Spleen (tissue), 11 donors: ENCODE results near the gene JOSD2. TPM values are rescaled to one million over a fixed set of nuclear protein-coding genes. Genes with fewer than 3 reads are reported as not detected.

Source experiments
- DNase-seq: peaks from one replicate; pipeline ENCODE4 v3.0.0-alpha.2; 2020
- H3K27ac ChIP-seq, 8 donors: fragments of 200-600 bp; sonication (generic) in 7 of 8; 1 replicate in 4 of 8; 2 replicates in 4 of 8; pipeline versions ENCODE4 v1.5.0 to v1.8.0; 2016 to 2021; ENCODE audit warnings: inconsistent platforms in 4 of 8, mild to moderate bottlenecking in 4 of 8, moderate library complexity in 1 of 8
- H3K27me3 ChIP-seq, 7 donors: fragments of 200-600 bp; sonication (generic) in 6 of 7; replicated peaks in 1 of 7; 1 replicate in 4 of 7; 2 replicates in 3 of 7; pipeline versions ENCODE4 v1.5.0 to v1.8.0; 2016 to 2021; ENCODE audit warnings: inconsistent platforms in 3 of 7, mild to moderate bottlenecking in 1 of 7
- H3K36me3 ChIP-seq, 6 donors: fragments of 200-600 bp; sonication (generic) in 5 of 6; 1 replicate in 4 of 6; 2 replicates in 2 of 6; pipeline versions ENCODE4 v1.5.0 to v1.8.0; 2016 to 2021; ENCODE audit warnings: inconsistent platforms in 2 of 6
- H3K4me1 ChIP-seq, 6 donors: fragments of 200-600 bp; sonication (generic) in 5 of 6; 1 replicate in 3 of 6; 2 replicates in 3 of 6; pipeline versions ENCODE4 v1.5.0 to v1.8.0; 2016 to 2021; ENCODE audit warnings: inconsistent platforms in 3 of 6
- H3K4me3 ChIP-seq, 8 donors: fragments of 200-600 bp; sonication (generic) in 7 of 8; 1 replicate in 4 of 8; 2 replicates in 4 of 8; pipeline versions ENCODE4 v1.5.0 to v1.8.0; 2016 to 2021; ENCODE audit warnings: inconsistent platforms in 4 of 8, mild to moderate bottlenecking in 4 of 8, moderate library complexity in 2 of 8
- H3K9me3 ChIP-seq, 8 donors: fragments of 200-600 bp; sonication (generic) in 7 of 8; 1 replicate in 4 of 8; 2 replicates in 4 of 8; pipeline versions ENCODE4 v1.5.0 to v1.8.0; 2016 to 2021; ENCODE audit warnings: inconsistent platforms in 4 of 8
- CTCF ChIP-seq, 11 experiments: fragments of 200-600 bp in 7 of 11; fragments of 450-650 bp in 4 of 11; sonication (generic) in 4 of 11; IDR thresholded peaks in 8 of 11; conservative IDR thresholded peaks in 3 of 11; 1 replicate in 7 of 11; 2 replicates in 4 of 11; pipeline versions ENCODE4 v1.4.0 to v1.8.0; 2016 to 2021; ENCODE audit warnings: antibody characterized with exemption in 11 of 11, inconsistent platforms in 4 of 11, mild to moderate bottlenecking in 1 of 11
- POLR2A ChIP-seq, 3 donors: fragments of 450-650 bp; IDR thresholded peaks; one replicate each; pipeline ENCODE4 v1.5.1; 2017; ENCODE audit warnings: antibody characterized with exemption in 3 of 3, mild to moderate bottlenecking in 1 of 3
- POLR2AphosphoS5 ChIP-seq, 3 donors: sonication (generic); formaldehyde crosslinking; IDR thresholded peaks; one replicate each; pipeline ENCODE4 v1.5.1; 2017; ENCODE audit warnings: antibody characterized with exemption in 3 of 3
- WGBS, 5 donors: extraction: QIAGEN DNeasy Blood & Tissue Kit in 3 of 5; methylation state at CpG; one replicate each; pipeline versions ENCODE4 v1.1.5 to v1.1.7; 2013 to 2018; 5-methylcytosine and 5-hydroxymethylcytosine counted together
- intact Hi-C: fragments of 100-400 bp; cut with DNase I; formaldehyde crosslinking; loops from one replicate; pipeline ENCODE4 v1.15.0; 2023; ENCODE audit warnings: low total_unique reads
- polyA plus RNA-seq, 3 donors: library from polyadenylated mRNA; stranded (reverse); fragments of 200-250 nt; gene quantifications; one replicate each; pipeline ENCODE4 v1.2.1, GENCODE V29; 2013
- total RNA-seq, 7 donors: library from RNA; depleted of rRNA in 3 of 7; stranded (reverse); fragments of >200 nt in 3 of 7; fragmentation: NEBNext Ultra II Directional in 4 of 7; extraction: Animal tissue kit (Norgen Biotek cat#: 25700) in 4 of 7; gene quantifications; one replicate each; pipeline versions ENCODE4 v1.1.0 to v1.2.1, GENCODE V29; 2016 to 2021
- donor health status: healthy with polysubstance abuse.
- donor health status: DM: no; HTN: no; CAD: no; lungs with moderate emphysema.
- donor health status: DM: no; HTN: no; CAD: no.
- donor health status: Bipolar disorder and iron deficiency.
- donor health status: healthy.
- donor health status: DM: no; HTN: no; CAD: no.
- donor health status: DM: yes; HTN: yes; CAD: no.

JOSD2 gene
- total and polyA plus RNA-seq, 10 donors, result 21.4 to 54.3 (median 30.7) TPM

GRCh38 chr19:50466706-50467039 is 44.3 kb downstream of the JOSD2 start:
- Histone ChIP-seq H3K4me3 (no peak overlapping the region), H3K27me3 (peaks cover 0 to 8% (median 0%) of the 10 kb centered on the region in 7 donors), H3K9me3 (no peaks in the 10 kb centered on the region), H3K4me1 (no peaks in the 10 kb centered on the region), H3K36me3 (no peaks in the 10 kb centered on the region), H3K27ac (no peak overlapping the region)
- intact Hi-C loops, result no loop called here
- TF ChIP-seq POLR2AphosphoS5 (IDR thresholded peaks at IDR 0.05), result no peak
- TF ChIP-seq CTCF (IDR thresholded peaks at IDR 0.05 in 8 of 11, conservative IDR thresholded peaks at IDR 0.05 in 3 of 11), result no peak
- TF ChIP-seq POLR2A (IDR thresholded peaks at IDR 0.05), result no peak
- whole genome bisulfite sequencing, 5 donors, result 82 to 87% (median 85%) methylated on average over 10 to 11 of the region's 11 CpGs
- no peak for DNase-seq

- no peaks in the 10 kb centered on the region for H3K36me3 ChIP-seq
- H3K4me1 ChIP-seq, result peaks cover 0 to 3% (median 1%) of the 10 kb centered on the region in 6 donors
- peaks cover 0 to 12% (median 3%) of the 10 kb centered on the region in 7 donors for H3K27me3 ChIP-seq
- H3K9me3 ChIP-seq, result no peaks in the 10 kb centered on the region
- 58 to 78% (median 65%) methylated on average over 25 to 29 of the region's 29 CpGs for WGBS, 5 donors
- no peak overlapping the region for H3K4me3 ChIP-seq
- peak overlapping the region in 1 of 8 donors; percentile 5 for H3K27ac ChIP-seq
- no peak for DNase-seq
- intact Hi-C loops, result no loop called here
- TF ChIP-seq POLR2A (IDR thresholded peaks at IDR 0.05), result no peak
- TF ChIP-seq POLR2AphosphoS5 (IDR thresholded peaks at IDR 0.05), result peak in 1 of 3 donors; percentile 10
- peak in 4 of 11 experiments; percentile 17 to 37 (median 24) for TF ChIP-seq CTCF (IDR thresholded peaks at IDR 0.05 in 8 of 11, conservative IDR thresholded peaks at IDR 0.05 in 3 of 11)
These were observed 44.8 kb downstream of the JOSD2 start for GRCh38 chr19:50465986-50466705.

- no peak for DNase-seq
- intact Hi-C loops, result loop anchor here (5.0 kb wide), 1 partner anchor 98 kb away; the partner anchor contains the start of gene NAPSA
- H3K27ac ChIP-seq, result no peak overlapping the region
- H3K4me3 ChIP-seq, result no peak overlapping the region
- 87 to 95% (median 87%) methylated on average over 13 of the region's 13 CpGs for WGBS, 5 donors
- peaks cover 0 to 23% (median 3%) of the 10 kb centered on the region in 7 donors for H3K27me3 ChIP-seq
- peaks cover 0 to 14% (median 12%) of the 10 kb centered on the region in 6 donors for H3K4me1 ChIP-seq
- H3K9me3 ChIP-seq, result no peaks in the 10 kb centered on the region
- TF ChIP-seq POLR2AphosphoS5 (IDR thresholded peaks at IDR 0.05), result no peak
- TF ChIP-seq CTCF (IDR thresholded peaks at IDR 0.05 in 8 of 11, conservative IDR thresholded peaks at IDR 0.05 in 3 of 11), result no peak
- no peak for TF ChIP-seq POLR2A (IDR thresholded peaks at IDR 0.05)
- no peaks in the 10 kb centered on the region for H3K36me3 ChIP-seq
These were observed 46.0 kb downstream of the JOSD2 start for GRCh38 chr19:50465000-50465399.

GRCh38 chr19:50464348-50464747 is 46.6 kb downstream of the JOSD2 start:
- DNase-seq, result no peak
- intact Hi-C loops, result loop anchor here (5.0 kb wide), 1 partner anchor 97 kb away; the partner anchor contains the start of gene NAPSA
- Histone ChIP-seq H3K27ac (no peak overlapping the region), H3K27me3 (peaks cover 0 to 28% (median 3%) of the 10 kb centered on the region in 7 donors), H3K4me3 (no peak overlapping the region), H3K9me3 (no peaks in the 10 kb centered on the region), H3K4me1 (peaks cover 0 to 19% (median 14%) of the 10 kb centered on the region in 6 donors), H3K36me3 (no peaks in the 10 kb centered on the region)
- TF ChIP-seq POLR2A (IDR thresholded peaks at IDR 0.05) (no peak), CTCF (IDR thresholded peaks at IDR 0.05 in 8 of 11, conservative IDR thresholded peaks at IDR 0.05 in 3 of 11) (no peak)
- 83 to 93% (median 89%) methylated on average over 19 of the region's 19 CpGs for WGBS, 5 donors
